T-helper 2 cell treated with Interferon-gamma antibody and Interleukin-4, amounts not matched to agents 100 ng/mL and 5 ng/mL, for 36 hours (primary cell): Measurements from ENCODE around the gene PNKD. TPM values are rescaled to one million over a fixed set of nuclear protein-coding genes. Genes with fewer than 3 reads are reported as not detected.

Source experiments
- intact Hi-C: fragments of 100-400 bp; cut with micrococcal nuclease; formaldehyde crosslinking; loops from one replicate; pipeline ENCODE4 v1.15.1; 2023
- total RNA-seq: library from RNA; stranded (reverse); gene quantifications from 2 replicates; pipeline ENCODE4 v1.2.3, GENCODE V29; 2022

PNKD gene
- total RNA-seq, 1 donor from 2014 or later = 26.3 TPM

DNA sequence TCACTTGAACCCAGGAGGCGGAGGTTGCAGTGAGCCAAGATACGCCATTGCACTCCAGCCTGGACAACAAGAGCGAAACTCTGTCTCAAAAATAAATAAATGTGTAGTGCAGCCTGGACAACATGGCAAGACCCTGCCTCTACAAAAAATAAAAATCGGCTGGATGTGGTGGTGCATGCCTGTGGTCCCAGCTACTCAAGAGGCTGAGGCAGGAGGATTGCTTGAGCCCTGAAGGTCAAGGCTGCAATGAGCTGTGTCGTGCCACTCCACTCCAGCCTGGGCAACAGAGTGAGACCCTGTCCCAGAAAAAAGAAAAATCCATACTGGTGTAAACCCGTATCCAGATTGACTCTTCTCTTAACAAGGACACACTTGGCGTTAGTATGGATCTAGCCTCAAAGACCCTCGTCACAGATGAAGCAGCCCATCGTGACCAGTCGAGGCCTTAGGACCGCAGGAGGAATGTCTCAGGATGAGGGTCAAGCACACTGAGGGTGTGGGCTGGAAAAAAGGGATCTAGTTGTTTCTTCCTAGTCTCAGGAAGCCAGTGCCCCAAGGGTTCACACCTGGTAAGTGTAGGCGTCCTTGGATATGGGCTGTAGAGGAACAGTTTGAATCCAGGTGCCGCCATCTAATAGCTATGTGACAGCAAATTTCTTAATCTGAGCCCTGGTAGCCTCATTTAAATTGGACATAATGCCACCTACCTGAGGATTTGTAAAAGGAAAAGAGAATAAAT, 13.5 kb upstream of the PNKD start:
- intact Hi-C loops = loop anchor here (1.0 to 2.0 kb wide), 3 partner anchors 38 to 87 kb away; no protein-coding TSS in a partner anchor

DNA sequence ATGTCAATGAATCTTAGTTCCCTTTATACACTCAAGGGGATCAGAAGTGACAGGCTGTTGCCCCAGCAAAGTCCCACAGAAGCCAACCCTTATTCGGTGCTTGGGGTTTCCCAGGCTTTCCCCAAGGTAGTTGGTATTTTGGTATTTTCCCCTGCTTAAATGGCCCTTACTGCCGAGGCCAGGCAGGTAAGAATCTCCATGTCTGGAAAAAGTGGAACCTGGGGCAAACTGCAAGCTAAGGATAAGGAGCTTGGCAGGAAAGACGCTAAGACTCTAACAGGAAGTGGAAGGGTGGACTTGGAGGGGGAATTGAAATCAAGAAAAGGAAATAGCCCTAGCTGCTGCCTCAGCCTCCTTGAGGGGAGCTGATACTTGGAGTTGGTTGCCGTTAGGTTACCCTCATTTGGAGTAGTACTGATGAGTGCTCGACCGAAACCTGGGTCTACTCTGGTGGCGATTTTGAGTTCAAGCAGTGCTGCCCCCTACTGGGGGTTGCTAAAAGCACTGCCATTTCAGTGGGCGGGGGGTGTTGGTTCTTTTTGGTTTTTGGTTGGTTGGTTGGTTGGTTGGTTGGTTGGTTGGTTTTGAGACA, 12.8 kb upstream of the PNKD start:
- intact Hi-C loops = loop anchor here (1.0 to 2.0 kb wide), 3 partner anchors 39 to 88 kb away; no protein-coding TSS in a partner anchor

DNA sequence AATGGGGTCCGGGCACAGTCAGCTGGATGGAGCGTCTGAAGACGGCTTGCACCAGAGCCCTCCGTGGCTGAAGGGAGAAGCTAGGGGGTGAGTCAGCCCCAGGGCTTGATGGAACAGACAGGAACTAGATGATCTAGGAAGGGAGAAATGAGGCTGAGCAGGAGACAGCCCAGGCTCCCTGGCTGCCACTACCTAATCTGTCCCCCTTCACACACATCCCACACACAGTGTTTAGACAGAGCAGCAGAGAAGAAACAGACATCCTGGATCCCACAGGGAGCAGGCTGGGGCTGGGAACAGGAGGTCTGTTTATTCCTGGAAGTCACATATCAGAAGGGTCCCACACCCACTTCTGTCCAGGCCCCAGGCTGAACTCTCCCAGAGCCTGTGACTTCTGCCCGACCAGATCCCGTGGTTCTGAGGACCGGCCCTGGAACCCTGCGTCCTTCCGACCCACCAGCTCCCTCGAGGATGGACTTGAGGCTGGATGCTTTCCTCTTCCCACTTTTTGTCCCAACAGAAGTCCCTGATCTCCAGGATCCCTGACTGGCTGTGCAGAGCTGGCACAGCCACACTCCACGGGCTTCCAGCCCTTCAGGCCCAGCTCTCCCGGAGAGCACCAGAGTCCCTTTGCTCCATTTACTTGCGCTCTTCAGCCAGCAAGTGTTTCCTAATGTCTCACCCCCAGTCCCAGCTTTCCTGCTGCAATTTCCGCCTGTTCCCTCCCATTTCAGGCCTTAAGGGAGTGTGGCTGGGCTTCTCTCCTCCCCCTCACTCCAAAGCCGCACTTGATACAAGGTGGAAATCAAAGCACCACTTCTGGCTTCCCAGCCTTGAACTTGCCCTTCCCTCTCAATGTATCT, 11.0 kb upstream of the PNKD start:
- intact Hi-C loops = no loop called here

DNA sequence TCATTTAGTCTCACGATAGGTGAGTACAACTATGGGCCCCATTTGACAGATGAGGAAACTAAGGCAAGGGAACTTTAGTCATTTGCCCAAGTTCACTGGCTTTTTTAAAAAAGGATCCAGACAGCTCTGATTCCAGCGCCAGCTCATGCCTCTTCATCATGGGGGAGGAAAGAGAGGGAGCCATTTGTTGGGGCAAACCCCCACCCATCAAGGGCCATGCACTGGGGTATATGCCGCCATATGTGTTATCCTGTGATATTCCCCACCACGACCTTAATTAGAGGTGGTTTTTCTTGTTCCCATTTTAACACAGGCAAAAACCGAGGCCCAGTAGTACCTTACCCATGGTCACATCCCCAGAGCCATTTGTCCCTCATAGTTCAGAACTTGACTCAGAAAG, 10.2 kb upstream of the PNKD start:
- intact Hi-C loops = no loop called here

DNA sequence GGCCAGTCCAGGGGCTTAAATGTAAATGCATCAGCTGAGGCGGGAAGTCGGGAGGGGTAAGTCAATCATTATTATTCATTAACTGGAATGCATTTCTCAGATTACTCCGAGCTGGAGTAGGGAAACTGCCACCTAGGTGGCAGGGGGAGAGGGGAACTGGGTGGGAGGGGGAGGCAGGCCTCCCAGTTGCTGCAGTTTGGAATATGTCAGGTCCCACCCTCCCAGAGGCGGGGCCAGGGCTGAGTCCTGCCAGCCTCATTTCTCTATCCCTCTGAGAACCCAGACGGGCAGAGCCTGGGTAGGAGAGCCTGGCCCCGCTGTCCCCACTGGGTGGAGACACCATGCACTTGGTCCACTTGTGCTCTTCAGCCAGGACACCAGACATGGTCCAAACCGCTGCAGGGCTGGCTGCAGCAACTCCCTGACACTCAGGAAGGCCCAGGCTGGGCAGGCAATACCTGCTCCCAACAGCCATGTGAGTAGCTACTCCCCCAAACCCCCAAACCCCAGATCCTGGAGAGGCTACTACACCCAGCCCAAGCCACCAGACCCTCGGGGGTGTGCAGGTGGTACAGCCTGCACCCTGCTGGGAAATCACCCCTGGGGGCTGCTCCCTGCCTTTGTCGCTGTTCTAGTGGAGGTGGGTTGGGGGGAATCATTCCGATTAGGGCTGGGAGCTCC, 9.4 kb upstream of the PNKD start, which contains the start of gene GPBAR1:
Gene GPBAR1, plus strand, starts transcription at position 274 of the 681 bp plus-strand sequence. CDS start 1,710 bp downstream, outside the sequence.
- intact Hi-C loops = no loop called here

DNA sequence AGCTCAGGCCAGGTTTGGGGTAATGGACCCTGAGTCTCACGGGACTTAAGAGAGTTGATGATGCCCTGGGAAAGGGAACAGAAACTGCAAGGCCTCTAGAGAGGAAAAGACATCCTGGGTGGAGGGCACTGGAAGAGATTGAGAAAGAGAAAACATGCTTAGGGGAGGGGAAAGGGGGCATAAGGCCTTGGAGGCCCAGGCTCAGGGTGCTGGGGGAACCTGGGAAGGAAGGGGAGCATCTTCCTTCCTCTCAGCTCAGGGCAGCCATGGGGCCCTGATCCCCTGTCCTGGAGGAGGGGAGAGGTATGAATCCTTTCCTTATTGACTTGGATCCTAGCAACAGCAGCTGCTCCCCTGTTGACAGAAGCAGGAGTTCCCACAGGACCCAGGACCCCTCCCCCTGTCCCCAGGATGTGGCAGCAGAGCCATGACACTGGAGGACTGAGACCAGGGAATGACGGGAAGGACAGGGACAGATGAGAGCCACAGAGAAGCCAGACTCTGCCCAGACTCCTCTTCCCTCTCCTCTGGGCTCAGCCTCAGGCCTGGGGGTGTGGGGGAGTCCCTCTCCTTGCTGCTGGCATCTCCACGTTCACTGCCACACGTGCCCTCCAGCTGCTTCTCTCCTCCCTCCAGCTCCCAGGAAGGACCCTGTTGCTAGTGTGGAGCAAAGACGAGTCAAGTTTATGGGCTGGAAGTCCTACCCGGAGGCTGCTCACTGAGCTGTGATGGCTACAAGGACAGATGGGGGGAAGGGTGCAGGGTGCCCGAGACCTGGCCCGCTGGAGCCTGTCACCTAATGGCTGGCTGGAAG, 8.7 kb upstream of the PNKD start:
- intact Hi-C loops = no loop called here

DNA sequence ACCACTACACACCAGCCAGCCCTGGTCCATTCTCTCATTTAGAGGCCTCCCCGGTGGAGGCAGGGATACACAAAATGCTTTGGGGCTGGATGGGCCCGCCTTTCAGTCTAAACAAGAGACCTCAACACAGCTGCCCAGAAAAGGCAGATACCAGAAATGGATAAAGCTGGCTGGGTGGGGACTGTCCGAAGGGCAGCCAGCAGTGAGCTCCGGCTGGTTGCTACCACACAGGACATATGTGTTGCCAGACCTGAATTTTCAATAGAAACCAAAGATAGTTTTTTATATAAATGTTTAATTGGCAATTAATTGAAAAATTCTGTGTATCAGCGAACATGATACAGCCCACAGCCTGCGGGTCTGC, 8.1 kb upstream of the PNKD start:
- intact Hi-C loops = no loop called here

DNA sequence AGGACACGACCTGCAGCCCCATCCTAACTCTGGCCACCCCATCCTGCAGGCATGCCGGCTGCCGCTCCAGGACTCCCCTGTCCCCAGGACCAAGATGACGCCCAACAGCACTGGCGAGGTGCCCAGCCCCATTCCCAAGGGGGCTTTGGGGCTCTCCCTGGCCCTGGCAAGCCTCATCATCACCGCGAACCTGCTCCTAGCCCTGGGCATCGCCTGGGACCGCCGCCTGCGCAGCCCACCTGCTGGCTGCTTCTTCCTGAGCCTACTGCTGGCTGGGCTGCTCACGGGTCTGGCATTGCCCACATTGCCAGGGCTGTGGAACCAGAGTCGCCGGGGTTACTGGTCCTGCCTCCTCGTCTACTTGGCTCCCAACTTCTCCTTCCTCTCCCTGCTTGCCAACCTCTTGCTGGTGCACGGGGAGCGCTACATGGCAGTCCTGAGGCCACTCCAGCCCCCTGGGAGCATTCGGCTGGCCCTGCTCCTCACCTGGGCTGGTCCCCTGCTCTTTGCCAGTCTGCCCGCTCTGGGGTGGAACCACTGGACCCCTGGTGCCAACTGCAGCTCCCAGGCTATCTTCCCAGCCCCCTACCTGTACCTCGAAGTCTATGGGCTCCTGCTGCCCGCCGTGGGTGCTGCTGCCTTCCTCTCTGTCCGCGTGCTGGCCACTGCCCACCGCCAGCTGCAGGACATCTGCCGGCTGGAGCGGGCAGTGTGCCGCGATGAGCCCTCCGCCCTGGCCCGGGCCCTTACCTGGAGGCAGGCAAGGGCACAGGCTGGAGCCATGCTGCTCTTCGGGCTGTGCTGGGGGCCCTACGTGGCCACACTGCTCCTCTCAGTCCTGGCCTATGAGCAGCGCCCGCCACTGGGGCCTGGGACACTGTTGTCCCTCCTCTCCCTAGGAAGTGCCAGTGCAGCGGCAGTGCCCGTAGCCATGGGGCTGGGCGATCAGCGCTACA, 7.4 kb upstream of the PNKD start:
- intact Hi-C loops = no loop called here

DNA sequence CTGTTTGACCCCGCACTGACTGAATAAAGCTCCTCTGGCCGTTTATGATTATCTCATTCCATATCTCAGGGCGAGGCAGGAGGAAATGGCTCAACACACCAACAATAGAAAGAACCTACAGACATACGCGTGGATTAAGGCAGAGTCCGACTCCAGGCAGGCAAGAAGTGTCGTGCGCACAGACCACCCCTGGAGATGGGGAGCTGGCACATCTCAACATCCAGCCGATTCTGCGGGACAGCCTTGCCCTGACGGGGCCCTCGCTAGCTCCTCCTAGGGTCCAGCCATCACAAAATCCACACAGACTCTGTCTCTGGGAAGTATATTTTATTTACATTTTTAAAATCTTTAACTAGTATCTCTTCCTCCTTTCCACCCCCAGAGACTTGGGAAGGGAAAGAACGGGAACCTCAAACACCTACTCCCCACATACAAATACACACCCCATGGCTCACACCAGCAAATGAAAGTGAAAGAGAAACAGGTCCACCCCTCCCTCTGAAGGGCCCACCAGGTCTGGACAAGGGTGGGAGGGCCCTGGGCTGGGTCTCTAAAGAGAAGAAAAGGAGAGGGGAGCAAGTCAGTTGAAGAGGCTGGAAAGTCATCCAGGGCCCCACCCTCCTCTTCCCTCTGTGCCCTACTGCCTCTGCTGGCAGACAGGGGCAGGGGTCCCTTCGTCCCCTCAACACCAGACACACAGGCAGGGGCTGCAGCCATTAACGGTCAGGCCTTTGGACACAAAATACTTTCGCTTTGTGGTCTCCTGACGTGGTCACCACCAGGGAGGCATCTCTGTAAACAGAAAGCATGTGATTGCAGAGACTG, 6.3 kb upstream of the PNKD start:
- intact Hi-C loops = no loop called here

DNA sequence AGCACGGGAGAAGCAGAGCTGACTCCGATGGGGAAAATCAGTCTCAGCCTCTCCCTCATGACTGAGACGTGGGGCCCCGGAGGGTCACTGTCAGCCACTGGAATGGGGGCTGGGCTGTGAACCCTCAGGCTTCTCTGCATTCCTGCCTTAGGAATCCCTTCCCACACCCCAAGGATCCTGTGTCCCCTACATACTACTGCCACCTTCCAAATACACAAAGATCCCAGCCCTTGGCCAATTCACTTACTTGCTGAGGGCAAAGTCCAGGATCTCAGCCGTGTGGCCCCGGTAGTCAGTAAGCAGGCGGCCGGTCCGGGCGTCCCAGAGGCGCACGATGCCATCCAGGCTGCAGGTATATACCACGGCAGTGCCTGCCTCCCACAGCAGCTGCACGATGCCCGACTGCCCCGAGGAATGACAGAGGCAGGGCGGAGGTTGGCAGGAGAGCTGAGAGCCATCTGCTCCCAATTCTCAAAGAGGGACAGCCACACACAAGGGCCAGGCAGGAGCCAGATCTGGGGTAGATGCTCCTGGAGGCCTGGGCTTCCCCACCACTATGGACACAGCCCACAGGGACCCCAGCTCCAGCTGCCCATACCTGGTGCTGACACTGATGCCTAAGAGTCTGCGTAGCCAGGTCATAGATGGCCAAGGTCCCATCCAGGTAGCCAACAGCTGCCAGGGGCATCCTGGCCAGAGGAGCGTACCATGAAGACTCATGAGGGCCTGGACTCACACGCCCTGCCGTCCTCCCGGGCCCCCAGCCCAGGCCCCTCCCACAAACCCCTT, 5.4 kb upstream of the PNKD start:
- intact Hi-C loops = no loop called here

DNA sequence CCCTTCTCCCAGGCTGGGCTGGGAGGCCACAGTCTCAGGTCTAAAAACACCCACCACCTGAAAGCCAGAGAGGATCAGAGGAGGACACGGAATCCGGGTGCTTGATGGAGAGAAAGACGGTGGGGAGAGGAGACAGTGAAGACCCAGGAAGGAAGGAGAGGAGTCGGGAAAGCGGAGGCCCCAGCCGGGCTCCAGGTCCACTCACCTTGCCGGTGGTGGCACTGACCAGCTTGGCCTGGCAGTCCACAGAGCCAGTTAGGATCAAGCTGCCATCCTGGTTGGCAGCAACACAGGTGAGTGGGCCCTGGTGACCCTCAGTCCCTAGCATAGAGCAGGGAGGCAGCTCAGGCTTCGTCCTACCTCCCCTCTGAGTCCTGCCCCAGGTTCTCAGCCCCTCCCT, 4.7 kb upstream of the PNKD start:
- intact Hi-C loops = no loop called here

DNA sequence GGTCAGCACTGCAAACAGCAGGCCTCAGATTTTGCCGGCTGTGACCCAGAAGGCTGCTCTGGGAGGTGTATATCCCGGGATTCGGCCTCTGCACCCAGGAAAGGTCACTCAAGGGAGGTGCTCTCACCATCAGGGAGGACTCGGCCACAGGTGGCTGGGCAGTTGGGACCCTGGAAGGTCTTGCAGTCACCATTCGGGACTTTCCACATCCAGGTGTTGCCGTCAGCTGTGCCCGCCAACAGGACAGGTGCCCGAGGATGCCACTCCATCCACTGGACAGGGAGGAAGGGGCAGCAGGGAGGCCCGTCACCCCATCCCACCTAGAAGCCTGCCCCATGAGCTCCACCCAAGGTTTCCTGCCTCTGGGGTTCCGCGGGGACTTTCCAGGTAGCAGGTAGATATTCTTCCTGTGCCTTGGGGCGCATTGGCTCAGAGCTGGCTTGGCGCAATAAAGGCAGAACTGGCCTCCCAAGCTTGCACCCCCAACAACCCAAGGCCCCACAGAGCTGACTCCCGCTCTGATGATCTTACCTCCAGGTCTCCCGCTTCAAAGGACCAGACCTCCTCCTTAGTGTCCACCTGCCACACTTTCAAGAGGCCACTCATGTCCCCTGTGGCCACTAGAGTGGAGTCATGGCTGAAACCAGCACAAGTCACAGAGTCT, 3.9 kb upstream of the PNKD start:
- intact Hi-C loops = no loop called here

DNA sequence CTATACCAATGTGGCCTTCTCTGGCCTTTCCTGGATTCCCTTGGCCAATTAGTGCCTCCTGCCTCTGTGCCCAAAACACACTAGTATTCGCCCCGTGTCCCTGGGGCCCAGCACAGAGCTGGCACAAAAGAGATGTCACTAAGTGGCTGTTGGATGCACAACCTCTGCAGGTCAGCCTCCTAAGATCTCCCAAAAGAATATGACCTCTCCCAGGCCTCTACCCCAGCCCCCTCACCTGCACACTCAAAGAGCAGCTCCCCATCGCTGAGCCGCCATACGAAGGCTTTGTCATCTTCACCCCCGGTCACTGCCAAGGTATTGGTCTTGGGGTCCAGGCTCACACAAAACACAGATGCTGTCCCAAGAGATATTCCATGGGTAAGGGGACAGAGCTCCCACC, 3.1 kb upstream of the PNKD start:
- intact Hi-C loops = no loop called here

DNA sequence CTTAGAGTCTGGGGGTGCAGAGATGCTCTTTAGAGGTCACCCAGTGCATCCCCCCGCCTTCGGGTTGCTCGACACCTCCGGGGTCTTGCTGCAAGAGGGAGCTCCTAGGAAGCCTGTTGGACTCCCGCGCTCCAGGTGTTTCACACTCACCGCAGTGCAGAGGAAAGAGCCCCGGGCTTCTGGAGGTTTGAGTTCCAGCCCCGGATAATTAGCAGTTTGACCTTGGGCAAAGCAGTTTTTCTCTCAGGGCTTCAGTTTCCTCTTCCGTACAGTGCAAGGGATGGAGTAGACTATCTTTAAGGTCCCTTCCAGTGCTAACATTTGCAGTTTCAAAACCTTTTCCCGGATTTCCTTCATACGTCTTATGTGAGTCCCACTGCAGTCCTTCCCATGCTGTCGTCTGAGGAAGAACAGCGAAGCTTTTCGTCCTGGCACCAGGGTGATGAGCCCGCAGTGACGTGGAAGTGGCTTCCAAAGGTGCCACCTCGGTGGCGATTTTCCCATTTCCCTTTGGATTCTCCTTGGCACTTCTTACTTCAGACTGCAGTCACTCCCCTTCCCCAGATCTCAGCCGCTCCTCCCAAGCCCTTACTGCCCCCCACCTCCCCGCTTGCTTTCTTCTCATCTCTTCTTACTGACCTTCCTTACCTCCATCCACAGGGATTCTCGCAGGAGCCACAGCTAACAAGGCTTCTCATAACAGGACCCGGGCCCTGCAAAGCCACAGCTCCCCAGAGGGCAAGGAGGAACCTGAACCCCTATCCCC, 585 bp downstream of the PNKD start:
- intact Hi-C loops = loop anchor here (1.0 to 5.0 kb wide), 12 partner anchors 15 to 1271 kb away; partner anchors contain the start of genes ARPC2, BCS1L, CHPF and CNOT9

DNA sequence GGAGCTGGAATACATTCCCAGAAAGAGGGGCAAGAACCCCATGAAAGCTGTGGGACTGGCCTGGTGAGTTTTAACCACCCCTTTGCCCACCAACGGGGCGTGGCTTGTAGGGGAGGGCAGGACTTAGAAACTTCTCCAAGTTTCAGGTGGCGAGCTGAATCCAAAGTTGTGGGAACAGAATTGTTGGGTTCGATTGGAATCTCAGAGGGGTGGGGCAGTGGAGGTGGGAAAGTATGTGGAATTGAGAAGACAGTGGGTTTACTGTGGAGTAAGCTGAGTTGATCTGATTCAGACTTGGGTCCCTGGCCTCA, 1.1 kb downstream of the PNKD start:
- intact Hi-C loops = loop anchor here (2.0 to 5.0 kb wide), 2 partner anchors 85 to 1271 kb away; partner anchors contain the start of genes CHPF and TMEM198

DNA sequence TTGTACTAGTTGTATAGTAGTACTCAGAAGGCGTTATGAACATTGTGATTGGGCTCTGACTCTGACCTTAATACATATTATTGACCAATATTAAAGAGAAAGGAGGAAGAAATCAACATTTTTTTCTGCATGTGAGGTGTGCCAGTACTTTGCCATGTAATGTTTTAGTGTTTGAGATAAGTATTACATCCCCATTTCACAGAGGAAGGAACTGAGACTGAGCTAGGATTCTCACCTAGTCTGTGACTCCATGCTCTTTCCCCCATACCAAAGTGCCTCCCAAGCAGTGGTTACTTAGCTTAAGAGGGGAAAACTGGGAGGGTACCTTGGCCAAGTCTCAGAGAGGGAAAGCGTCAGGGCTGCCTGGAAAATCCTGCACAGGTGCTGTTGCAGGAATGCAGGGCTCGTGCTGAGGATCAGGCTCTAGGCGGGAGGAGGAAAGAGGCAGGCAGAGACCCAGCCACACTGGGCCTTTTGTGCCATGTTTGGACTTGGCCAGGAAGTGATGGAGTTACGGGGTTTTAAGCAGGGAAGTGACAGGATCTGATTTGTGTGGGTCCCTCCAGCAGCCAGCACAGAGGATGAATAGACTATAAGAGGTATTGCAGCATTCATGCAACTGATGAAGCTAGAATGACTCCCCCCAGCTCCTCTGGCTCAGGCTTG, 1.7 kb downstream of the PNKD start:
- intact Hi-C loops = loop anchor here (1.0 to 5.0 kb wide), 3 partner anchors 84 to 1270 kb away; partner anchors contain the start of genes CATIP, CHPF and TMEM198
